NCI-H1930 (cell line): ENCODE results near the gene LIPN.
"Not testable (repeated sequence)": the region's sequence is repeated elsewhere in the genome, so short reads cannot be mapped to it uniquely, and the experiment has no call there.

Experiments used
- DNase-seq, 2 experiments: peaks; one replicate each; lab custom pipeline; 2025; lab: John Stamatoyannopoulos, UW

LIPN gene, protein sequence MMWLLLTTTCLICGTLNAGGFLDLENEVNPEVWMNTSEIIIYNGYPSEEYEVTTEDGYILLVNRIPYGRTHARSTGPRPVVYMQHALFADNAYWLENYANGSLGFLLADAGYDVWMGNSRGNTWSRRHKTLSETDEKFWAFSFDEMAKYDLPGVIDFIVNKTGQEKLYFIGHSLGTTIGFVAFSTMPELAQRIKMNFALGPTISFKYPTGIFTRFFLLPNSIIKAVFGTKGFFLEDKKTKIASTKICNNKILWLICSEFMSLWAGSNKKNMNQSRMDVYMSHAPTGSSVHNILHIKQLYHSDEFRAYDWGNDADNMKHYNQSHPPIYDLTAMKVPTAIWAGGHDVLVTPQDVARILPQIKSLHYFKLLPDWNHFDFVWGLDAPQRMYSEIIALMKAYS

DNA sequence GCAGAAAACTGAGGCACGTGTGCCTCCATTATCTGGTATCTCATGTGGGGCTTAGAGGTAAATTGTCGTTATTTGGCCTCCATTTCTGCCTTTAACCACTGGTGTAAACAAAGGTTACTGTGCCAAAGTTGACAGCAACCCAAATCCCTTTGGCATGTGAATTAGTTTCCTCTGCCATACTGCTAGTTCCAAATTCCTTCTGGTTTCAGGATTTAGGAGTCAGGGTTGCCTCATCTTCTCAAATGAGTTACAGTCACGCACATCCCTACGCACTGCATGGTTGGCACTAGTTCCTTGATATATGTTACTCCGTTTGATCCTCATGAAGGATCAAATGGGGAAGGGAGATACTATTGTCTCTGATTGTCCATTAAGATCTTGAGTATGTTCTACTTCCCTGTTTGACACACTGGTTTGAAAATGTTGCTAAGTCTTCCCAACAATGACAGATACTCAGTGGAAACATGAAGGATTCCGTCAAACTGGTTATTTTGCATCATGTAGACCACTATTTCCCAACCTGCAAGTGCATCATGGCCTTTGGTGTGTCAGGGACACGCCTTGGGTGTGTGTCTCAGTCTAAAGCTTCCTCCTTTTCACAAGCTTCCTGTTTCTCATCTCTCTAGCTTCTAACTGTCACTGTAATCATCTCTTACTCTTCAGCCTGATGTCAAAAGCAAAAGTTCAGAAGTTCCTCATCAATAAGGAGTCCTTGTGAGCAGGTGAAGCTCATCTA, at the start of gene LIPN:
Gene LIPN, plus strand, starts transcription at position 655 of the 736 bp plus-strand sequence. CDS start 1,386 bp downstream, outside the sequence.
- DNase-seq, result no peak

DNA sequence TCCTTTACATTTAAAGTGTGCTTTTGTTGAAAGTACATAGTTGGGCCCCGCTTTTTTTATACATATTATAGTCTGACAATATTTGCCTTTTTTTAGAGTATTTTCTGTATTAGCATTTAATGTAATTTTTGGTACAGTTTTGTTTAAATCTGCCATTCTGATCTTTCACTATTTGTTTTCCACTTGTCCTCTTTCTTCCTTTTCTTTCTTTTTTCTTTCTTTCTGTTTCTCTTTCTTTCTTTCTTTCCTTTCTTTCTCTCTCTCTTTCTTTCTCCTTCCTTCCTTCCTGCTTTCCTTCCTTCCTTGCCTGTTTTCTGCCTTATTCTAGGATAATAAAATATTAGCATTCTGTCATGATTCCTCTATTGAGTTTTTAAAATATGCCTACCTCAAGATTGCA, 44.3 kb upstream of the LIPN start:
- no peak for DNase-seq

DNA sequence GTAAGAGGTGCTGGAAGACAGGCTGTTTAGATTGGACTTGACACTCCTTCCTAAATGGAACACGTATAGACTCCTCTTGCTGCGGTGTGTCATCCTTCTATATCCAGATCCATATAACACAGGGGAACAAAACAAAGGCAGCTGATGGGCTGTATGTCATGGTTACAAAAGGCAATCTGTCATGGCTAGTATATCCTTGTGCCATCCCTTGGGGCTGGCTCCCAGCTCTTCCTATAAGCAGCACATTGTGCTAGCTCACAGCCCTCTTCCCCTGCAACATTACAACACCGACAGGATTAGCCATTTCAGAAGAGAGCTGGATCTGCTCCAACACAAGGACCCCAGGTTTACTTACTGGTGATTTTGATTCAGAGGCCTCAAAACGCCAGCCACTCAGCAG, 38.4 kb upstream of the LIPN start:
- DNase-seq, result no peak

DNA sequence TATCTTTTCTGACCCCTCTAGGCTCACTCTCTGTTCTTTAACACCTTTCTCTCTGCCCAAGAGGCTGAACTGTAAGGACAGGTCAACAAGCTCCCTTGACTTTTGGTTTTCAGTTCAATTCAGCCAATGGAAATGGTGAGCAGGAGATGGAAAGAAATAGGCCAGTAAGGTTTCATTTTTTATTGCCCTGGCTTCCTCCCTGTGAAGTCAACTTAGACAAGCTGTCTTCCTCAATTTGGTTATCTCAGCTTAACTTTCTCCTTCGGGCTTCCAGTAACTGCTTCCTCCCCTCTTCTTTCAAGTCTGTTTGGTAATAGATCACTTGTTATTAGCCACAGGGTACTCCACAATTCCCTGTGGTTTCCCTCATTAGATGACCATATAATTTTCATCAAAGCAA, 34.0 kb upstream of the LIPN start:
- DNase-seq, result no peak

DNA sequence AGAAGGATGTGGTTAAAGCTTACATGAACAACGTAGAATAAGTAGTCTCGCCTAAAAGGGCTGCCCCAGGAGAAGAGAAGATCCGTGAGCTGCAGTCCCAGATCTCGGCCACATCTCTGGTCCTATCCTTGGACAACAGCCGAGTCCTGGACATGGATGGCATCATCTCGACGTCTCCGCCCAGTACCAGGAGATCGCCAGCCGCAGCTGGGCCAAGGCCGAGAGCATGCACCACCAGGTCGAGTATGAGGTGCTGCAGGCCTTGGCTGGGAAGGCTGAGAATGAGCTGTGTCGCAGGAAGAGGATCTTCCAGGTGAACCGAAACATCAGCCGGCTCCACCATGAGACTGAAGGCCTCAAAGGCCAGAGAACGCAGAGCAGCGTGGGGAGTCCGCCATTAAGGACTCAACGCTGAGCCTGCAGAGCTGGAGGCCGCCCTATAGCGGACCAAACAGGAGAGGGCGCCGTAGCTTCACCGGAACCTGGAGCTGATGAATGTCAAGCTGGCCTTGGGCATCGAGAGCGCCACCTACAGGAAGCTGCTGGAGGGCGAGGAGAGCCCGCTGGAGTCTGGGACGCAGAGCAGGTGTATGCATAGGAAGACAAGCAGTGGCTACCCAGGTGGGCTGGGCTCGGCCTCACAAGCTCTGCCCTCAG, 31.6 kb upstream of the LIPN start:
- DNase-seq, result no peak

DNA sequence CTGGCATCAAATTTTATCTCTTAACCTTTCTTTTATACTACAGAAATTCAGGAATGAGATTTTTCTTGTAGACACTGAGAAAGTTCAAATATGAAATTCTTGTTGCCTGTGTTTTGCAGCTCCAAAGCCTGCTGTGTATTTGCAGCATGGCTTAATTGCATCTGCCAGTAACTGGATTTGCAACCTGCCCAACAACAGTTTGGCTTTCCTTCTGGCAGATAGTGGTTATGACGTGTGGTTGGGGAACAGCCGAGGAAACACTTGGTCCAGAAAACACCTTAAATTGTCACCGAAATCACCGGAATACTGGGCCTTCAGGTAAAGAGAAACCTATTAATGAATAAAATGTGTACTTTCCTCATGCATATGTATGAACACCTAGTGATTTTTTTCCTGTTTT, 29.0 kb upstream of the LIPN start:
- DNase-seq, result no peak

DNA sequence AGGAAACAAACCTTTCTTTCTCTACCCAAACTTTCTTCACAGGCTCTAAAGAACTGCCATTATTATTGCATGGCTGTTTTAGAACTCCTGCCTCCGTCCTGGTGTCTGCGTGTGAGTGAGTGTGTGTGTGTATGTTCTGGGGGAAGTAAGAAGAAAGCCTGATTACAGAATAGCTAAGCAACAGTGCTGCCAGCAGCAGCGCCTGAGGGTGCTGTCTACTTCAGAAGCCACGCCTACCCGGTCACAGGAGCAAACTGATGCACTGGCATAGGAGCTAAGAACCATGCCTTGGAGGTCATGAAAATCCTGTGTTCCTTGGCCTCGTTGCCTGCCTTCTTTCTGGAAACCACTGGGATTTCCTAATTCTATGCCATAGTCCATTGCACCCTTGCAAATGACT, 28.5 kb upstream of the LIPN start:
- DNase-seq, result no peak

DNA sequence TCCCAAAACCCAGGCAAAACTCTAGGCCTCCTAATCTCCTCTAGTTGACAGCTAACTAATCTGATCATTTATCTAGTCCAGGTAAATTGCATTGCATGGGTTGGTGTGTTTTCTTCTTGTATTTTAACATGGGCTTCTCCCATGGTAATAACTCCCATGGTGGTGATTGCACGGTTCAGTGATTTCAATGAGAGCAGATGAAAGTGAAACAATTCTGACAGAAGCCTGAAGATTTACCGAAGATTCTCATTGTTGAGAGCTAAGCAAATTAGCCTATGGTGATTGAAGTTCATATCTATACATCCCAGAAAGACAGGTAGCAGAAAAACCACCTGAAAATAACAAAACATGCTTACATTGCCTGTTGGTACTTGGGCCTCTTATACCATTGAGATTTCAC, 26.6 kb upstream of the LIPN start:
- no peak for DNase-seq

DNA sequence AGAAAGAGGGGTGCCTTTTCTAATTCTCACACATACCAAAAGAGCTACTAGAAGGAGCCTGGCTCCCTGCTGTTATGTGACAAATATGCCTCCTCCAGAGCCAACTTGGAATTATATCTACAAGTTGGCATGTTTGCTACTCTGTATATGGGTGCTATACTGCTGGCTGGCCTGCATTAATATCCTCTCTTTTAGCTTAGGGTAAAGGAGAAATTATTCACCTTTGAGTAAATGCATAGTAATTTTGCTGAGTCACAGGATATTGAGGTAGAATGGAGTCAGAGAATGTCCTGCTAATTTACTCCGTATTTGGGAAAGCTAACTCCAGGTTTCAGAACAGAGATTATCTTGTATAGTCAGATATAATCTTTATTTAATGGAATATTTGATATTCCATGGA, 24.2 kb upstream of the LIPN start:
- DNase-seq, result no peak

DNA sequence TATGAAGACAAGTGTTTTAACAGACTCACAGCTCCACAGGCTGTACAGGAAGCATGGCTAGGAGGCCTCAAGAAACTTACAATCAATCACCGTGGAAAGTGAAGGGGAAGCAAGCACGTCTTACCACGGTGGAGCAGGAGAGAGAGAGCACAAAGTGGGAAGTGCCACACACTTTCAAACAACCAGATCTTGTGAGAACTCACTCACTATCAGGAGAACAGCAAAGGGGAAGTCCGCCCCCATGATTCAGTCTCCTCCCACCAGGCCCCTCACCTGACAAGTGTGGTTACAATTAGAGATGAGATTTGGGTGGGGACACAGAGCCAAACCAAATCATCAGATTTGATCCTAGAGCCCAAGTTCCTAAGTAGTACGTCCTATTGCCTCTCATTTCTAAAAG, 17.9 kb upstream of the LIPN start:
- not testable (repeated sequence) for DNase-seq

DNA sequence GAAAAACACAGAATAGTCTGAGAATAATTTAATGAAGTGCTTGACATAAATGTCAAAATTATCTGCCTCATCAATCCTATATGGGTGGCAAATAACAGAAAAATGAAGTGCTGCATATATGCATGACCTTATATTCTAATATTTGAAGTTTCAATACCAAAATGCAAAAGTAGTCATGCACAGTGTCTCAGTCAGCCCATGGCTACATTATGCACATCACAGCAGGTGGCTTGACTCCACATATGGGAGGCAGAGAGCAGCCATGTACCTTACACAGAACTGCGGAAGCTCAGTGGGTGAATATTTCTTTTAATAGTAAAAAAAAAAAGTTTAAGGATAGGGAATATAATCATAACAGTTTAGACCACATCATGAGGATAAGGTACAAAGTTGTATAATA, 17.4 kb upstream of the LIPN start:
- DNase-seq, result no peak

DNA sequence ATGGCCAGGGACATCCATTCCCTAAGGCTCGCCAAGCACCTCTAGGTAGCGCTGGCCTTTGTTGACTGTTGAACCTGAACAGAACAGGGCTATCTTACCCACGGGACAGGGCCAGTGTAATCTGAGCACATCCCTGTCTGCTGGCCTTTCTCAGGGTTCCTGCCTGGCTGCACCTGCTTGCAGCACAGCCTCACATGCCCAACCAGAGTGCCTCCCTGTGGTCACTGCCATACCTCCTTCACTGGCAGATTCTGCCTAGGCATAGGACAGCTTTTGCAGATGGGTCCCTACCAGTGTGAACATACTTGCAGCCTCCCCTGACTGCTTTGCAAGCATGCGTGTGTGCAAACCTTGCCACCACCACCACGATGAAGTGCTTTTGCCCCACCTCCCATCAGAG, 15.8 kb upstream of the LIPN start:
- DNase-seq, result no peak

DNA sequence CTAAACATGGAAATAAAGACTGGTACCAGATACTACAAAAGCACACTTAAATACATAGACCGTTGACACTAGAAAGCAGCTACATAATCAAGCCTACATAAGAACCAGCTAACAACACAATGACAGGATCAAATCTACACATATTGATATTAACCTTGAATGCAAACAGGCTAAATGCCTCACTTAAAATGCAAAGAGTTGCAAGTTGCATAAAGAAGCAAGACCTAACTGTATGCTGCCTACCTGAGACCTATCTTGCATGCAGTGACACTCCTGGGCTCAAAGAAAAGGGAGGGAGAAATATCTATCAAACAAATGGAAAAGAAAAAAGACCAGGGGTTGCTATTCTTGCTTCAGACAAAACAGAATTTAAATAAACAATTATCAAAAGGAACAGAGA, 14.2 kb upstream of the LIPN start:
- no peak for DNase-seq

DNA sequence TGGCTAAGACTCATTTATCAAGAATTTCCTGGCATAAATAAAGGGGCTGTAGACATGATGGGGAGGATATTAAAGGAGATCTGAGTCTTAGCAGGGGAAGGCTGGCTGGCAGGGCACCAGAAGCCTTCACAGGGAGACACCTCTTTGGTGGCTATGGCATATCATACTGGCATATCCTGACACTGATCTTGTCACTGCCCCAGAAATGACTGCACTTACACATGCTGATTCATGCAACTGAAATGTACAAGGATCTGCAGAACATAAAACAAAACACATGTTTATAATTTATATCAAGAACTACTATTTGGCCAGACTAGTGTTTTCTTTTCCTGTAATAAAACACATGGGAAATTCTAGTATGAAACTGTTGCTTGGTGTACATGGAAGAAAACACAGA, 5.5 kb upstream of the LIPN start:
- no peak for DNase-seq

DNA sequence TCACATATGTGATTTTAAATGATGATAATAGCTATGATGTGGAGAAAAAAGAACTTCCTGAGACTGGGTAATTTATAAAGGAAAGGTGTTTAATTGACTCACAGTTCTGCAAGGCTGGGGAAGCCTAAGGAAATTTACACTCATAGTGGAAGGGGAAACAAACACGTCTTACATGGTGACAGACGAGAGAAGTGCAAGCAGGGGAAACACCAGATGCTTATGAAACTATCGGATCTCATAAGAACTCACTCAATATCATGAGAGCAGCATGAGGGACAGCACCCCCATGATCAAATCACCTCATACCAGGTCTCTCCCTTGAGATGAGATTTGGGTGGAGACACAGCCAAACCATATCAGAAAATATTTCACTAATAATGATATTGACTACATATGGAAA, 4.1 kb upstream of the LIPN start:
- no peak for DNase-seq

DNA sequence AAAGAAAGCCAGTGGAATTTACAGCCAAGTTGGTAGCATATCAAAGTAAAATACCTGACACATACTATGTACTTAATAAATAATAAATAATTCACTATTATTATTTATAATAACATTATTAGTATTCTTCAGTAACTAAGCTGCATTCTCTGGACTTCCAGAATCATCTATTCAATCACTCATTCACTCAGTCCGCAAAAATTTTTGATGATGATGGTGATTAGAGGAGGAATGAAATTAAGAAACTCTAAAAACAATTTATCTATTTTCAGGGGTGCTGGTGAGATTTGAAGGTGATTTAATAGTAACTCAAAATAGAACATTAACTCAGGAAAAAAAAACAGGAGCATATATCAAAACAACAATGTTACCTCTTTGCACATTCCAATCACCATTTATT, 3.2 kb upstream of the LIPN start:
- no peak for DNase-seq

DNA sequence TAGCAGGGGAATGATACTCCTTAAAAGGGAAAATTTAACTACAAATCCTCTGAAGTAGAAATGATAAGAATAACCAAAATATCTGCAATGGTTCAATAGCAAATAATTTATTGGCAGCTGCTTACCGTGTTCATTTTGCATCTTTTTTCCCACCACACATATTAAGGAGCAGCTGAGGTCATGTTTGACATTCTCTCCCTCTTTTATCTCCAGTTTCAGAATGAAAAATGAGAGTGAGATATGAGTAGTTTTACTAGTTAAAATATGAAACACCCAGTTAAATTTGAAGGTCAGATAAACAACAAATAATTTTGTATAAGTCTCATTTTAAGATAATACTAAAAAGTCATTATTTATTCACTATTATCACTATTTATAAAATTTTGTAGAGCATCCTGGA, 3.1 kb downstream of the LIPN start:
- DNase-seq, result no peak

DNA sequence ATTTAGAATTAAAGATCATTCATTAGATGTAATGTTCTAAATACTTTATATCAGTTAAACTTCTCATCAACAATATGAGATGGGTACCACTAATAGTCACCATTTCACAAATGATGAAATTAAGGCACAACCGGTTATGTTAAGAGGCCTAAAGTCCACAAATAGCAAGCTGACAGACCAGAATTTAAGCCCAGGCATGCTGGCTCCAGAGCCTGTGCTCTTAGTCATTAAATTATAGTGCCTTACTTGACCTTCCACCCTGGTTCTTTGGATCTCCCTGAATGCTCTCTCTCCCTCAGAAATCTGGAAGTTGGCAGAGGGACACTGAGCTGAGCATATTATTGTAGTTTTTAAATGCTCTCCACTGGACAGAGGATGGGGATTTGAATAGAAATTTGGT, 3.6 kb downstream of the LIPN start:
- no peak for DNase-seq

DNA sequence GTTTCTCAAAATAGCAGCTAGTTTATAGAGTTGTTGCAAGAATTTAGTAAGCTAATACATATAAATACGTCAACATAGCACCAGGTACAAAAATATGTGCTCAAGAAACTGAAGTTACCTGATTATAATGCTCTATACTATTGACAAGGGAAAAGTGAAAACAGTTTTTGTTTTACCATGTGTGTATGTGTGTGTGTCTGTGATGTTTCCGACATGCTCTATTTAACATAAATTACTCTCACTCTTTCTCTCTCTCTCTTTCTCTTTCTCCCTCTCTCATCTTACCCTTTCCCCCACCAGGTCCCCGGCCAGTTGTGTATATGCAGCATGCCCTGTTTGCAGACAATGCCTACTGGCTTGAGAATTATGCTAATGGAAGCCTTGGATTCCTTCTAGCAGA, 4.3 kb downstream of the LIPN start:
- no peak for DNase-seq

DNA sequence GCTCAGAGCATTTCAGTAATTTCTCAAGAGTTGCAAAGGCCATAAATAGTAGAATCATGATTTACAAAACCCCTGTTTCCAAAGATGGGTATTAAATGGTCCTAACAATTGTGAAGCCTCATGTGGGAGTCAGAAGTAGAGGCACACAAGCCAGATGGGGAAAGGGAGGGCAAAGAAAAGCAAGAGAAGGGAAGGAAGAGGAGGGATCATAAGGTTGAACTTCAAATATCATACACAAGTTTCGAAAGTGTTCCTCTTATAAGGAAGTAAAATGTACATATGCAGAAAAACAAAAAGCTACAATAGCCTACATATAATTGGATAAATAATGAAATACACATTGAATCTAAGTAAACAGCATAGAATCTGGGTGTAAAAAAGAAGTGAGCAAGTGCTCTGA, 6.0 kb downstream of the LIPN start:
- no peak for DNase-seq

DNA sequence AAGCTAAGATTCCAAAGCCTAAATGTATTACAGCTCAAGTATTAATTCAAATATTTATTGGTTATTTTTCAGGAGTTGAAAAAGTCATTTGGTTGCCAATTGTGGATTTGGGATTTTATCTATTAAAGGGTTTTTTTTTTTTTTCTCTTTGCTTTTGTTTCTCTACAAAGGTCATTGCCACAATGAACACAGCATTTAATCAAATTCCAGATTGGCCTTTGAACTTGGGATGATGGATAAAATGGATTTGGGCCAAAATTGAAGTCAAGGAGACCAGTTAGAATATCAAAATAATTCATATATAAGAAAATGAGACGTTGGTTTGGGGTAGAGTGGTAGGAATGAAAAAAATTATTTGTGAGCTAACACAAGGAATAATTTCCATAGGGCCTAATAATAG, 9.6 kb downstream of the LIPN start:
- DNase-seq, result no peak

DNA sequence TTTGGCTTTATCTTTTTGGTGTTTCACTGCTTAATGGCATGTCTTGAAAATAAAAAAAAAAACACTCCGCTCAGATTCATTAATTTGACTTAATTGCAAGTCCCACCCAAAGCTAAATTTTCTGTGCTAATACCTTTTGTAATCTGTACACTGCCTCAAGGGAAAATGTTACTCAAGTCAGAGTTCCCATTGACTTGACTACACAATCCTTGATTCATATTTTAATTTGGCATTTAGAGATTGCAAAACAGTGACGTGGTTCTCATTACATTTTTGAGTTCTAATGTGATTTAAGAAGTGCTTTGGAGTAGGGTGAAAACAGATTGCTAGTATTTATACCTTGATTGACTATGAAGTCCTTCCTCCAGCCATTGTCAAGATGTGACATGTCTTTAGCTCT, 21.4 kb downstream of the LIPN start:
- no peak for DNase-seq

DNA sequence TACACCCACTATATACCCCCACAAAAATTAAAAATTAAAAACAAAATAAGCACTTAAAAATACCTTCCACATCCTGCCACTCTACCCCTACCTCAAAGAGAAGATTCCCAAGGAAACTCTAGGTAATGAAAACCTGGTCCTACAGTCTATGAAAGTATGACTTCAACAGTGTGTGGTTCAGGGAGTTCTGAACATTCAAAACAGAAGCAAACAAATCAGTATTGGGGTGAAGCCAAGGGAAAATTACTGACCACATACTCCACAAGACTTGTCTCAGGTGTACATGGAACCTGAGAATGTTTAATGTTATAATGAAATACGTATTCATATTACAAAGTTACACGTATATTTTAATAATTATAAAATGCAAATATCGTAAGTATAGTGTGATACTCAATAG, 22.4 kb downstream of the LIPN start:
- DNase-seq, result no peak
